IMR-90 (cell line): Measurements from ENCODE around the gene TMEM25. TPM values are rescaled to one million over a fixed set of nuclear protein-coding genes. Genes with fewer than 3 reads are reported as not detected.

Experiments
- ATAC-seq: fragments of 200-7000 bp; cut with Tn5 transposase; 2 replicates; pipeline ENCODE4 v1.9.1; 2020; ENCODE audit warnings: low read depth, mild to moderate bottlenecking, moderate library complexity
- BruUV-seq: library from RNA; stranded (reverse); fragments of 400-500 nt; replicated peaks from 2 replicates; lab custom pipeline; 2021; lab: Mats Ljungman, UMichigan
- CTCF ChIA-PET: fragments of 300-600 bp; formaldehyde crosslinking; extraction: SDS; loops from one replicate; lab custom pipeline; 2021; ENCODE audit warnings: antibody characterized with exemption; lab: Yijun Ruan, JAX
- POLR2A ChIA-PET: fragments of 300-600 bp; sonication (Branson Sonifier 250); formaldehyde crosslinking; loops from one replicate; lab custom pipeline; 2022; ENCODE audit warnings: antibody characterized with exemption; ENCODE audit not compliant: unreplicated experiment; lab: Charles Lee
- DNase-seq: peaks from one replicate; pipeline ENCODE4 v3.0.0; 2013
- H2AFZ ChIP-seq: replicated peaks from 2 replicates; pipeline ENCODE3; 2013; ENCODE audit warnings: low read length, mild to moderate bottlenecking; ENCODE audit not compliant: poor library complexity
- H2AK5ac ChIP-seq: 2 replicates; pipeline ENCODE4 v1.6.1; 2013; ENCODE audit warnings: low read depth, low read length, inconsistent platforms
- H2AK9ac ChIP-seq: replicated peaks from 2 replicates; pipeline ENCODE3; 2013; ENCODE audit warnings: mild to moderate bottlenecking, low read depth, low read length, moderate library complexity; ENCODE audit not compliant: poor library complexity
- H2BK120ac ChIP-seq: 2 replicates; pipeline ENCODE4 v1.6.1; 2013; ENCODE audit warnings: low read depth, low read length, inconsistent platforms
- H2BK15ac ChIP-seq: 3 replicates; pipeline ENCODE4 v1.6.1; 2013; ENCODE audit warnings: low read depth, low read length, inconsistent platforms
- H2BK20ac ChIP-seq: 2 replicates; pipeline ENCODE4 v1.6.1; 2013; ENCODE audit warnings: low read depth, mild to moderate bottlenecking, inconsistent platforms, low read length, moderate library complexity
- H2BK5ac ChIP-seq: 2 replicates; pipeline ENCODE4 v1.6.1; 2013; ENCODE audit warnings: mild to moderate bottlenecking, low read depth, low read length, inconsistent platforms; ENCODE audit not compliant: poor library complexity, severe bottlenecking
- H3K14ac ChIP-seq: replicated peaks from 2 replicates; pipeline ENCODE4 v1.6.1; 2013; ENCODE audit warnings: low read depth, low read length, inconsistent platforms
- H3K18ac ChIP-seq: 2 replicates; pipeline ENCODE4 v1.6.1; 2013; ENCODE audit warnings: low read depth, low read length, control low read depth
- H3K23ac ChIP-seq: 2 replicates; pipeline ENCODE4 v1.6.1; 2013; ENCODE audit warnings: low read depth, low read length, inconsistent platforms
- H3K27ac ChIP-seq: 2 replicates; pipeline ENCODE4 v1.5.1; 2013; ENCODE audit warnings: mild to moderate bottlenecking, control low read depth, low read length; ENCODE audit not compliant: insufficient read depth
- H3K27me3 ChIP-seq: 2 replicates; pipeline ENCODE4 v1.6.1; 2013; ENCODE audit warnings: low read length; ENCODE audit not compliant: control insufficient read depth, insufficient read depth
- H3K36me3 ChIP-seq: 2 replicates; pipeline ENCODE4 v1.6.1; 2013; ENCODE audit warnings: low read length, mixed read lengths; ENCODE audit not compliant: control insufficient read depth, insufficient read depth
- H3K4ac ChIP-seq: 2 replicates; pipeline ENCODE4 v1.6.1; 2013; ENCODE audit warnings: low read depth, low read length, inconsistent platforms
- H3K4me1 ChIP-seq: 2 replicates; pipeline ENCODE4 v1.6.1; 2013; ENCODE audit warnings: low read length, mixed read lengths; ENCODE audit not compliant: control insufficient read depth, insufficient read depth
- H3K4me2 ChIP-seq: 2 replicates; pipeline ENCODE4 v1.6.1; 2013; ENCODE audit warnings: low read depth, mild to moderate bottlenecking, control low read depth, low read length, moderate library complexity
- H3K4me3 ChIP-seq: 2 replicates; pipeline ENCODE4 v1.5.1; 2013; ENCODE audit warnings: low read depth, mild to moderate bottlenecking, control low read depth, low read length, moderate library complexity; ENCODE audit not compliant: insufficient read depth
- H3K56ac ChIP-seq: 2 replicates; pipeline ENCODE4 v1.6.1; 2013; ENCODE audit warnings: low read length, inconsistent platforms; ENCODE audit not compliant: insufficient read depth; ENCODE audit errors: extremely low read depth
- H3K79me1 ChIP-seq, 2 experiments: 2 replicates each; pipeline ENCODE4 v1.6.1; 2013; ENCODE audit warnings: low read length in 2 of 2, inconsistent platforms in 1 of 2, low read depth in 1 of 2
- H3K9ac ChIP-seq: 2 replicates; pipeline ENCODE4 v1.6.1; 2013; ENCODE audit warnings: low read depth, low read length, control low read depth
- H3K9me1 ChIP-seq: 2 replicates; pipeline ENCODE4 v1.6.1; 2013; ENCODE audit warnings: low read length, inconsistent platforms; ENCODE audit not compliant: insufficient read depth
- H3K9me3 ChIP-seq: 2 replicates; pipeline ENCODE4 v1.6.1; 2013; ENCODE audit warnings: low read length; ENCODE audit not compliant: control insufficient read depth, insufficient read depth
- H4K20me1 ChIP-seq: 2 replicates; pipeline ENCODE4 v1.6.1; 2013; ENCODE audit warnings: low read length, inconsistent platforms; ENCODE audit not compliant: insufficient read depth
- H4K5ac ChIP-seq: 2 replicates; pipeline ENCODE4 v1.6.1; 2013; ENCODE audit warnings: mild to moderate bottlenecking, low read depth, low read length, control low read depth
- H4K8ac ChIP-seq, 2 experiments: 2 replicates each; pipeline ENCODE4 v1.6.1; 2013; ENCODE audit warnings: low read depth in 2 of 2, low read length in 2 of 2, control low read depth in 1 of 2, inconsistent platforms in 1 of 2
- H4K91ac ChIP-seq: 2 replicates; pipeline ENCODE4 v1.6.1; 2013; ENCODE audit warnings: low read depth, low read length, inconsistent platforms; ENCODE audit not compliant: insufficient read depth
- CEBPB ChIP-seq: IDR thresholded peaks from 2 replicates; pipeline ENCODE4 v1.6.1; 2012; ENCODE audit warnings: low read depth, low read length, improper control_type of control experiment
- CHD1 ChIP-seq: IDR thresholded peaks from 2 replicates; pipeline ENCODE4 v1.6.1; 2012; ENCODE audit warnings: low read depth, low read length, improper control_type of control experiment
- FOS ChIP-seq: fragments of 150-350 bp; IDR thresholded peaks from 2 replicates; pipeline ENCODE4 v1.6.1; 2016; ENCODE audit warnings: low read depth, low read length
- MAFK ChIP-seq: IDR thresholded peaks from 2 replicates; pipeline ENCODE4 v1.6.1; 2012; ENCODE audit warnings: low read depth, low read length, improper control_type of control experiment
- NFE2L2 ChIP-seq: fragments of 150-350 bp; IDR thresholded peaks from 2 replicates; pipeline ENCODE4 v1.6.1; 2016; ENCODE audit warnings: low read depth, mild to moderate bottlenecking, low read length
- POLR2A ChIP-seq: IDR thresholded peaks from 2 replicates; pipeline ENCODE4 v1.6.1; 2012; ENCODE audit warnings: mild to moderate bottlenecking, low read depth, low read length
- RAD21 ChIP-seq: IDR thresholded peaks from 2 replicates; pipeline ENCODE4 v1.6.1; 2012; ENCODE audit warnings: low read length, improper control_type of control experiment
- RCOR1 ChIP-seq: IDR thresholded peaks from 2 replicates; pipeline ENCODE4 v1.6.1; 2012; ENCODE audit warnings: mild to moderate bottlenecking, low read length, improper control_type of control experiment; ENCODE audit not compliant: insufficient replicate concordance
- RFX5 ChIP-seq: IDR thresholded peaks from 2 replicates; pipeline ENCODE4 v1.8.0; 2012; ENCODE audit warnings: low read depth, mild to moderate bottlenecking, low read length, moderate library complexity
- SMC3 ChIP-seq: fragments of 150-350 bp; IDR thresholded peaks from 2 replicates; pipeline ENCODE4 v1.6.1; 2016; ENCODE audit warnings: low read depth, mild to moderate bottlenecking, antibody characterized with exemption, low read length, moderate library complexity
- WGBS, 2 experiments: methylation state at CpG; one replicate each; pipeline versions ENCODE4 v1.1.5 to v1.1.7; 2013; ENCODE audit warnings: missing lambda C conversion rate in 2 of 2; ENCODE audit not compliant: insufficient read length in 1 of 2; ENCODE audit errors: extremely low coverage in 2 of 2; 5-methylcytosine and 5-hydroxymethylcytosine counted together
- dilution Hi-C: fragments of 300-500 bp; cut with HindIII; formaldehyde crosslinking; loops from one replicate; pipeline ENCODE4 v1.14.3; 2018; ENCODE audit warnings: low sequenced_read_pairs; ENCODE audit not compliant: unreplicated experiment
- in situ Hi-C: fragments of 300-500 bp; cut with MboI; formaldehyde crosslinking; loops from 3 replicates; pipeline ENCODE4 v1.14.3; 2019; ENCODE audit warnings: low sequenced_read_pairs, inconsistent platforms, mixed read lengths
- intact Hi-C: fragments of 100-400 bp; cut with micrococcal nuclease; formaldehyde crosslinking; loops from 2 replicates; pipeline ENCODE4 v1.10.0; 2022
- polyA plus RNA-seq, 3 experiments: library from polyadenylated mRNA; depleted of rRNA; stranded (reverse); fragments of >200 nt; gene quantifications; 2 replicates each; pipeline ENCODE4 v1.2.3, GENCODE V29; 2012; ENCODE audit warnings: low replicate concordance in 1 of 3
- total RNA-seq: library from RNA; depleted of rRNA; stranded (reverse); fragments of >200 nt; gene quantifications from 2 replicates; pipeline ENCODE4 v1.2.3, GENCODE V29; 2012

Gene TMEM25
- total and polyA plus RNA-seq, 2 of the 4 experiments (the other 2 are of a cell fraction), result 14.0 to 37.1 TPM

GRCh38 chr11:118524757-118525470 lies 6.1 kb upstream of the TMEM25 start:
- Histone ChIP-seq H3K14ac (no peak overlapping the region), H2BK5ac (no peak overlapping the region), H3K18ac (no peak overlapping the region), H3K4me3 (no peak overlapping the region), H3K4me2 (no peak overlapping the region), H4K91ac (no peak overlapping the region), H3K4me1 (peaks cover 2% of the 10 kb centered on the region; the same call in 1 of the 2 replicates), H3K4ac (no peak overlapping the region), H2AK5ac (no peak overlapping the region), H3K23ac (no peak overlapping the region), H3K27me3 (no peaks in the 10 kb centered on the region), H2BK15ac (no peak overlapping the region), H4K20me1 (peaks cover 7% of the 10 kb centered on the region; the same call in 1 of the 2 replicates), H2AK9ac (no peak overlapping the region), H4K8ac (no peak overlapping the region), H4K5ac (no peak overlapping the region), H2AFZ (no peak overlapping the region), H3K36me3 (peaks cover 39% of the 10 kb centered on the region), H3K27ac (no peak overlapping the region), H2BK20ac (no peak overlapping the region), H3K56ac (no peak overlapping the region), H3K79me1 (peaks cover 0 to 11% of the 10 kb centered on the region in 2 experiments; a peak in 3 of 4 replicates), H3K9me3 (no peaks in the 10 kb centered on the region), H3K9ac (no peak overlapping the region), H2BK120ac (no peak overlapping the region), H3K9me1 (no peaks in the 10 kb centered on the region)
- 100% methylated on average over 3 of the region's 6 CpGs; no CpG with 5 or more reads in 1 of the 2 experiments for WGBS, 2 experiments
- ATAC-seq (no peak), DNase-seq (no peak)
- no TSS peak for BruUV-seq
- in situ Hi-C loops, result no loop called here
- TF ChIP-seq RAD21, result no peak
- no peak for TF ChIP-seq CHD1
- TF ChIP-seq RFX5, result no peak
- TF ChIP-seq RCOR1, result no peak
- TF ChIP-seq FOS, result no peak
- TF ChIP-seq MAFK, result no peak
- TF ChIP-seq SMC3, result no peak
- TF ChIP-seq CEBPB, result no peak
- no peak for TF ChIP-seq POLR2A
- no peak for TF ChIP-seq NFE2L2
- ChIA-PET CTCF (interaction anchor here (0.6 to 1.1 kb wide), 3 partner anchors 9 to 122 kb away, joined by 3 read pairs; no protein-coding TSS in a partner anchor), POLR2A (interaction anchor here (0.5 kb wide), 1 partner anchor 465 kb away, joined by 4 read pairs; no protein-coding TSS in a partner anchor)
- intact Hi-C loops, result no loop called here
- dilution Hi-C loops, result no loop called here
